Spleen (tissue), 7 donors: ENCODE measurements around the gene TBX10.
"Not testable (repeated sequence)": the region's sequence is repeated elsewhere in the genome, so short reads cannot be mapped to it uniquely, and the experiment has no call there.

Experiments used
- CTCF ChIP-seq, 11 experiments: fragments of 200-600 bp in 7 of 11; fragments of 450-650 bp in 4 of 11; sonication (generic) in 4 of 11; IDR thresholded peaks in 8 of 11; conservative IDR thresholded peaks in 3 of 11; 1 replicate in 7 of 11; 2 replicates in 4 of 11; pipeline versions ENCODE4 v1.4.0 to v1.8.0; 2016 to 2021; ENCODE audit warnings: antibody characterized with exemption in 11 of 11, inconsistent platforms in 4 of 11, mild to moderate bottlenecking in 1 of 11
- POLR2A ChIP-seq, 3 donors: fragments of 450-650 bp; IDR thresholded peaks; one replicate each; pipeline ENCODE4 v1.5.1; 2017; ENCODE audit warnings: antibody characterized with exemption in 3 of 3, mild to moderate bottlenecking in 1 of 3
- POLR2AphosphoS5 ChIP-seq, 3 donors: sonication (generic); formaldehyde crosslinking; IDR thresholded peaks; one replicate each; pipeline ENCODE4 v1.5.1; 2017; ENCODE audit warnings: antibody characterized with exemption in 3 of 3
- donor health status: DM: no; HTN: no; CAD: no; lungs with moderate emphysema.
- donor health status: DM: no; HTN: no; CAD: no.
- donor health status: DM: no; HTN: no; CAD: no.

GRCh38 chr11:67637441-67637840 is 2.1 kb downstream of the TBX10 start:
- not testable (repeated sequence) for TF ChIP-seq POLR2A (IDR thresholded peaks at IDR 0.05); POLR2AphosphoS5 (IDR thresholded peaks at IDR 0.05); CTCF (IDR thresholded peaks at IDR 0.05 in 8 of 11, conservative IDR thresholded peaks at IDR 0.05 in 3 of 11)
